ENCODE data around the gene RBM45. TPM values are rescaled to one million over a fixed set of nuclear protein-coding genes. Genes with fewer than 3 reads are reported as not detected.

The RBM45 gene
- total and polyA plus RNA-seq, 8 donors, result 5.0 to 9.4 (median 6.6) TPM

DNA sequence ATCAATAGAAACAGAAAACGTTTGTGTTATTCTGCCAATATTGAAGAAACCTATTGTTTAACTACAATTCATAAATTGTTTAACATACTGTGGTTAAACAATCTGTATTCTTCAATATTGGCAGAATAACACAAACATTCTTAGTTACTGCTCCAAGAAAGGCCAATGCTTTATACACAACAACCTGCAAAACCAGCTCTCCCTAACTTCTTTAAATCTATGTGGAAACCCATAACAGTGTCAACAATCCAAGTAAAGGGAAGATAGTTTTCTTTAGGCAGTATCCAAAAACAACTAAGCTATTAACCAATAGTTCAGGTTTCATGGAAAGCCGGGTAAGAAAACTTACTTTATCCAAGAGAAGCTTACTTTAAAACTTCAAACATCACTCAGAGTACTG is 6.2 kb upstream of the RBM45 start:
- intact Hi-C loops (cut with DNase I), result no loop called here
- no peak for DNase-seq
- FAIRE-seq, result no peak
- no peak overlapping the region for H3K27ac ChIP-seq
- H3K4me1 ChIP-seq, result peaks cover 0 to 11% (median 8%) of the 10 kb centered on the region in 3 donors
- H3K27me3 ChIP-seq, result no peaks in the 10 kb centered on the region
- no peaks in the 10 kb centered on the region for H3K36me3 ChIP-seq
- TF ChIP-seq, protein P1, sequence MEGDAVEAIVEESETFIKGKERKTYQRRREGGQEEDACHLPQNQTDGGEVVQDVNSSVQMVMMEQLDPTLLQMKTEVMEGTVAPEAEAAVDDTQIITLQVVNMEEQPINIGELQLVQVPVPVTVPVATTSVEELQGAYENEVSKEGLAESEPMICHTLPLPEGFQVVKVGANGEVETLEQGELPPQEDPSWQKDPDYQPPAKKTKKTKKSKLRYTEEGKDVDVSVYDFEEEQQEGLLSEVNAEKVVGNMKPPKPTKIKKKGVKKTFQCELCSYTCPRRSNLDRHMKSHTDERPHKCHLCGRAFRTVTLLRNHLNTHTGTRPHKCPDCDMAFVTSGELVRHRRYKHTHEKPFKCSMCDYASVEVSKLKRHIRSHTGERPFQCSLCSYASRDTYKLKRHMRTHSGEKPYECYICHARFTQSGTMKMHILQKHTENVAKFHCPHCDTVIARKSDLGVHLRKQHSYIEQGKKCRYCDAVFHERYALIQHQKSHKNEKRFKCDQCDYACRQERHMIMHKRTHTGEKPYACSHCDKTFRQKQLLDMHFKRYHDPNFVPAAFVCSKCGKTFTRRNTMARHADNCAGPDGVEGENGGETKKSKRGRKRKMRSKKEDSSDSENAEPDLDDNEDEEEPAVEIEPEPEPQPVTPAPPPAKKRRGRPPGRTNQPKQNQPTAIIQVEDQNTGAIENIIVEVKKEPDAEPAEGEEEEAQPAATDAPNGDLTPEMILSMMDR (IDR thresholded peaks at IDR 0.05), result no peak
- H3K9me3 ChIP-seq, result no peaks in the 10 kb centered on the region
- peak in 1 of 4 donors; percentile 52 for ATAC-seq
- H3K4me3 ChIP-seq, result no peak overlapping the region
- 19 to 28% methylated on average over 2 of the region's 2 CpGs for WGBS, 2 donors

DNA sequence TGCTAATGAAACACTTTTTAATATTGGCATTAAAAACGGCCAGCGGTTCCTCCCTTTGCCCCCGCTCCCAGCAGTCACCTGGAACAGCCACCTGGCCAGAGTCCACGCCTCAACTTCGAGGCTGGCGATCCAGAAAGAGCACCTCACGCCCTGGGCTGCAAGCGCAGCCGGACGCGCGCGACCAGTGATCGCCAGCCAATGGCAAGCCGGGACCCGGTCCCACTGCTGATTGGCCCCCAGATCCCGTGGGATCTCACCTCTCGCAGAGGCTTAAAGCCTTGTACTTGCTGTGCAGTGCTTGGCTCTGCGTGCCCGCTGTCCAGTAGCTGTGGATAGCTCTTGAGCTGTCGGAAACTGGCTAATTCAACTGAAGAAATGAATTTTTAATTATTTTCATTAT is 4.1 kb upstream of the RBM45 start:
- Histone ChIP-seq H3K27me3 (no peaks in the 10 kb centered on the region), H3K27ac (no peak overlapping the region), H3K4me3 (no peak overlapping the region), H3K4me1 (peaks cover 0 to 11% (median 9%) of the 10 kb centered on the region in 3 donors), H3K9me3 (no peaks in the 10 kb centered on the region), H3K36me3 (no peaks in the 10 kb centered on the region)
- ATAC-seq (no peak), FAIRE-seq (no peak), DNase-seq (peak in 2 of 6 donors; percentile 15 to 41)
- intact Hi-C loops (cut with DNase I), result no loop called here
- TF ChIP-seq, protein P1 (IDR thresholded peaks at IDR 0.05), result no peak
- 81 to 87% methylated on average over 21 of the region's 21 CpGs for WGBS, 2 donors

GRCh38 chr2:178109813-178110212 is 2.4 kb upstream of the RBM45 start:
- no peak for ATAC-seq
- FAIRE-seq, result peak; percentile 69
- intact Hi-C loops (cut with DNase I), result no loop called here
- Histone ChIP-seq H3K27ac (no peak overlapping the region), H3K36me3 (no peaks in the 10 kb centered on the region), H3K4me3 (no peak overlapping the region), H3K27me3 (no peaks in the 10 kb centered on the region), H3K4me1 (peaks cover 9 to 20% (median 17%) of the 10 kb centered on the region in 3 donors), H3K9me3 (no peaks in the 10 kb centered on the region)
- DNase-seq, result no peak
- 0 to 11% methylated on average over 1 of the region's 1 CpG for WGBS, 2 donors
- TF ChIP-seq, protein P1 (IDR thresholded peaks at IDR 0.05), result peak; percentile 8 to 49 (median 38)

DNA sequence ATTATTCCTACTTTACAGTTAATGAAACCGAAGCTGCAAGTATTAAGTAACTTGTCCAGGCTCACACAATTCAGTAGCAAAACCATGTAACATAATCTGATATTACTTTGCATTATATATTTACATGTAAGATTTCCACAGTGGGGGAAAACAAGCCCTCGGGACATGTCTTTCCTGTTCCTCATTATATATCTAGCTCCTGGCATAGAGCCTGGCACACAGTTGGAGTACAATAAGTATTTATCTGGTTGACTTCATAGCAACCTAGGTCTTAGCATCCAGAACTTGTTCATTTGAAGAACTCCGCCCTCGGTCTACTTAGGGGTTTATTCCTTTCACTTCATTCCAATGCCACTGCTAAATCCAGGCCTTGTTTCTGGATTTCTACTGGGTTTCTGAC is 1.6 kb upstream of the RBM45 start:
- Histone ChIP-seq H3K27me3 (no peaks in the 10 kb centered on the region), H3K9me3 (no peaks in the 10 kb centered on the region), H3K4me3 (no peak overlapping the region), H3K36me3 (no peaks in the 10 kb centered on the region), H3K4me1 (peaks cover 9 to 20% (median 13%) of the 10 kb centered on the region in 3 donors), H3K27ac (no peak overlapping the region)
- intact Hi-C loops (cut with DNase I), result no loop called here
- ATAC-seq (no peak), DNase-seq (no peak), FAIRE-seq (no peak)
- TF ChIP-seq, protein P1 (IDR thresholded peaks at IDR 0.05), result no peak
- 66 to 70% methylated on average over 4 of the region's 4 CpGs for WGBS, 2 donors

- FAIRE-seq, result no peak
- Histone ChIP-seq H3K27ac (peak overlapping the region in 1 of 4 donors; percentile 65), H3K36me3 (no peaks in the 10 kb centered on the region), H3K9me3 (no peaks in the 10 kb centered on the region), H3K4me1 (peaks cover 9 to 13% (median 9%) of the 10 kb centered on the region in 3 donors), H3K27me3 (no peaks in the 10 kb centered on the region), H3K4me3 (no peak overlapping the region)
- no peak for DNase-seq
- intact Hi-C loops (cut with DNase I), result no loop called here
- ATAC-seq, result no peak
- TF ChIP-seq, protein P1 (IDR thresholded peaks at IDR 0.05), result no peak
- 90 to 99% methylated on average over 1 of the region's 1 CpG for WGBS, 2 donors
Observed at GRCh38 chr2:178111743-178112142, 494 bp upstream of the RBM45 start.

Data from pancreas (tissue), 10 donors.